K562 (cell line): Measurements from ENCODE around the gene L3HYPDH. TPM values are rescaled to one million over a fixed set of nuclear protein-coding genes. Genes with fewer than 3 reads are reported as not detected.

ENCODE experiments used
- ATAC-seq: fragments of 200-7000 bp; cut with Tn5 transposase; 3 replicates; pipeline ENCODE4 v1.9.1; 2020; ENCODE audit warnings: moderate library complexity
- BruUV-seq: library from RNA; stranded (reverse); fragments of 400-500 nt; replicated peaks from 2 replicates; lab custom pipeline; 2021; lab: Mats Ljungman, UMichigan
- CTCF ChIA-PET: fragments of 300-600 bp; formaldehyde crosslinking; extraction: SDS; loops from one replicate; lab custom pipeline; 2021; ENCODE audit warnings: low intra/inter-chr PET ratio; lab: Yijun Ruan, JAX
- POLR2A ChIA-PET: fragments of 300-600, 350-650 bp; sonication (Branson Sonifier 250); formaldehyde crosslinking; extraction: SDS; loops from one replicate; lab custom pipeline; 2021; ENCODE audit warnings: antibody characterized with exemption, inconsistent platforms; lab: Yijun Ruan, JAX
- DNase-seq, 4 experiments: peaks; one replicate each; pipeline versions ENCODE4 v3.0.0 to v3.0.0-alpha.2; 2011 to 2018; ENCODE audit warnings: low spot score in 3 of 4, mixed read lengths in 3 of 4; ENCODE audit errors: extremely low read depth in 1 of 4
- FAIRE-seq: peaks from 2 replicates; lab custom pipeline; 2011; peaks lifted over from hg19 to GRCh38; lab: Jason Lieb, UNC
- H2AFZ ChIP-seq: 2 replicates; pipeline ENCODE4 v1.6.0; 2011; ENCODE audit warnings: low read depth, low read length, control low read depth, inconsistent platforms
- H3K27ac ChIP-seq: fragments of 200-600 bp; 3 replicates; pipeline ENCODE4 v1.8.0; 2011; ENCODE audit warnings: low read depth, mild to moderate bottlenecking, control low read depth, inconsistent platforms, low read length, moderate library complexity, mixed read lengths; ENCODE audit errors: extremely low read depth
- H3K27me3 ChIP-seq, 2 experiments: fragments of 300-600 bp in 1 of 2; 2 replicates in 1 of 2; 3 replicates in 1 of 2; pipeline versions ENCODE4 v1.6.0 to v1.8.0; 2011; ENCODE audit warnings: inconsistent platforms in 2 of 2, low read length in 2 of 2, mild to moderate bottlenecking in 1 of 2, mixed read lengths in 1 of 2, moderate library complexity in 1 of 2; ENCODE audit not compliant: control insufficient read depth in 2 of 2, insufficient read depth in 2 of 2
- H3K36me3 ChIP-seq: fragments of 300-600 bp; 3 replicates; pipeline ENCODE4 v1.8.0; 2011; ENCODE audit warnings: mild to moderate bottlenecking, low read length, inconsistent platforms; ENCODE audit not compliant: control insufficient read depth, insufficient read depth
- H3K4me1 ChIP-seq, 2 experiments: fragments of 200-600 bp in 1 of 2; replicated peaks in 1 of 2; 2 replicates in 1 of 2; 3 replicates in 1 of 2; pipeline versions ENCODE4 v1.5.1 to v1.8.0; 2011; ENCODE audit warnings: inconsistent platforms in 2 of 2, low read length in 2 of 2, mild to moderate bottlenecking in 1 of 2, mixed read lengths in 1 of 2, moderate library complexity in 1 of 2; ENCODE audit not compliant: control insufficient read depth in 2 of 2, insufficient read depth in 2 of 2
- H3K4me2 ChIP-seq: 2 replicates; pipeline ENCODE4 v1.6.1; 2011; ENCODE audit warnings: low read length, control low read depth, inconsistent platforms, mixed read lengths; ENCODE audit not compliant: insufficient read depth
- H3K4me3 ChIP-seq: fragments of 200-600 bp; sonication (generic), shearing (Covaris generic); 2 replicates; pipeline ENCODE4 v1.5.1; 2016; ENCODE audit warnings: control low read depth, inconsistent platforms
- H3K79me2 ChIP-seq: fragments of 200-600 bp; 3 replicates; pipeline ENCODE4 v1.8.0; 2011; ENCODE audit warnings: low read length, inconsistent platforms; ENCODE audit not compliant: control insufficient read depth, insufficient read depth
- H3K9ac ChIP-seq, 2 experiments: 2 replicates each; pipeline versions ENCODE4 v1.6.0 to v1.6.1; 2011; ENCODE audit warnings: low read depth in 2 of 2, low read length in 2 of 2, control low read depth in 1 of 2, inconsistent platforms in 1 of 2, mild to moderate bottlenecking in 1 of 2, mixed read lengths in 1 of 2; ENCODE audit not compliant: insufficient read depth in 1 of 2
- H3K9me1 ChIP-seq: one replicate; pipeline ENCODE4 v1.6.0; 2011; ENCODE audit warnings: inconsistent platforms, mild to moderate bottlenecking, low read length, moderate library complexity; ENCODE audit not compliant: control insufficient read depth, insufficient read depth
- H3K9me3 ChIP-seq: replicated peaks from 2 replicates; pipeline ENCODE4 v1.5.1; 2011; ENCODE audit warnings: low read depth, low read length, inconsistent platforms; ENCODE audit not compliant: control insufficient read depth, insufficient read depth
- H4K20me1 ChIP-seq: replicated peaks from 2 replicates; pipeline ENCODE4 v1.6.1; 2011; ENCODE audit warnings: low read length, inconsistent platforms, mixed read lengths; ENCODE audit not compliant: control insufficient read depth, insufficient read depth
- ARNT ChIP-seq, 2 experiments: fragments of 450-650 bp; IDR thresholded peaks; 2 replicates each; pipeline ENCODE4 v1.6.1; 2016; ENCODE audit warnings: mild to moderate bottlenecking in 1 of 2
- BCOR ChIP-seq: fragments of 450-650 bp; IDR thresholded peaks from 2 replicates; pipeline ENCODE4 v1.6.1; 2016
- CHAMP1 ChIP-seq: fragments of 450-650 bp; IDR thresholded peaks from 2 replicates; pipeline ENCODE4 v1.6.1; 2016; ENCODE audit warnings: mild to moderate bottlenecking
- DPF2 ChIP-seq: fragments of 450-650 bp; IDR thresholded peaks from 2 replicates; pipeline ENCODE4 v1.6.1; 2016
- EGR1 ChIP-seq: fragments of 450-650 bp; conservative IDR thresholded peaks from 2 replicates; pipeline ENCODE4 v1.6.1; 2017; ENCODE audit warnings: mild to moderate bottlenecking
- FOSL1 ChIP-seq: fragments of 200-800 bp; sonication (Bioruptor generic); conservative IDR thresholded peaks from 2 replicates; pipeline ENCODE4 v1.6.1; 2016; ENCODE audit warnings: missing genetic modification characterization, missing compliant biosample characterization
- FOXA1 ChIP-seq: fragments of 450-650 bp; IDR thresholded peaks from 2 replicates; pipeline ENCODE4 v1.6.1; 2016; ENCODE audit warnings: mild to moderate bottlenecking, borderline replicate concordance
- ILF3 ChIP-seq: fragments of 450-650 bp; IDR thresholded peaks from 2 replicates; pipeline ENCODE4 v1.6.1; 2018; ENCODE audit warnings: antibody characterized with exemption, mild to moderate bottlenecking, moderate library complexity, borderline replicate concordance
- NCOA1 ChIP-seq: fragments of 450-650 bp; IDR thresholded peaks from 2 replicates; pipeline ENCODE4 v1.6.1; 2016; ENCODE audit warnings: low read depth
- PCBP1 ChIP-seq: fragments of 200-400 bp; formaldehyde crosslinking; IDR thresholded peaks from 2 replicates; pipeline ENCODE4 v1.6.1; 2018; ENCODE audit warnings: mild to moderate bottlenecking, low read depth, low read length; ENCODE audit not compliant: poor library complexity, severe bottlenecking
- POLR2AphosphoS5 ChIP-seq: IDR thresholded peaks from 2 replicates; pipeline ENCODE4 v1.6.1; 2011; ENCODE audit warnings: mild to moderate bottlenecking, low read depth, low read length, moderate library complexity; ENCODE audit not compliant: control insufficient read depth, insufficient read depth
- SMARCA5 ChIP-seq: fragments of 450-650 bp; IDR thresholded peaks from 2 replicates; pipeline ENCODE4 v1.6.1; 2016
- SOX6 ChIP-seq: fragments of 450-650 bp; IDR thresholded peaks from 2 replicates; pipeline ENCODE4 v1.6.1; 2014; ENCODE audit warnings: mild to moderate bottlenecking
- ZEB2 ChIP-seq: fragments of 450-650 bp; IDR thresholded peaks from 2 replicates; pipeline ENCODE4 v1.6.1; 2016
- ZNF239 ChIP-seq: fragments of 250-450 bp; sonication (Bioruptor Pico); IDR thresholded peaks from 2 replicates; pipeline ENCODE4 v1.4.0; 2020; ENCODE audit warnings: mild to moderate bottlenecking
- ZNF431 ChIP-seq: sonication (generic); formaldehyde crosslinking; IDR thresholded peaks from 2 replicates; pipeline ENCODE4 v1.8.0; 2022; ENCODE audit warnings: mild to moderate bottlenecking, missing genetic modification reagents
- ZNF668 ChIP-seq: fragments of 250-450 bp; sonication (Bioruptor Pico); IDR thresholded peaks from 2 replicates; pipeline ENCODE4 v1.8.0; 2022; ENCODE audit warnings: mild to moderate bottlenecking, inconsistent platforms
- WGBS: fragments of 100-300 bp; shearing (Covaris generic); methylation state at CpG from one replicate; pipeline ENCODE4 v1.1.6; 2016; ENCODE audit warnings: low coverage, mixed read lengths; ENCODE audit not compliant: insufficient coverage; ENCODE audit errors: missing lambda C conversion rate; 5-methylcytosine and 5-hydroxymethylcytosine counted together
- in situ Hi-C: fragments of 300-500 bp; cut with MboI; formaldehyde crosslinking; loops from 4 replicates; pipeline ENCODE4 v1.15.0; 2018; ENCODE audit warnings: inconsistent platforms, mixed read lengths
- intact Hi-C: fragments of 100-400 bp; cut with micrococcal nuclease; formaldehyde crosslinking; loops from 2 replicates; pipeline ENCODE4 v1.14.2; 2022
- polyA plus RNA-seq, 8 experiments: library from polyadenylated mRNA; depleted of rRNA in 4 of 8; stranded (reverse) in 5 of 8; unstranded in 3 of 8; fragments of >200 nt; fragmentation: Nextera tagmentation in 2 of 8; fragmentation: Illumina TruSeq in 1 of 8; extraction: Ambion mirVana in 2 of 8; extraction: Trizol in 1 of 8; gene quantifications; 2 replicates each; pipeline versions ENCODE4 v1.2.1 to v1.2.3, GENCODE V29; 2011 to 2014; ENCODE audit warnings: inconsistent platforms in 1 of 8, missing spikeins in 1 of 8
- total RNA-seq, 7 experiments: library from RNA; depleted of rRNA in 6 of 7; stranded (reverse); fragments of >200 nt in 6 of 7; fragmentation: Illumina TruSeq in 2 of 7; extraction: Trizol in 2 of 7; gene quantifications; 2 replicates each; pipeline versions ENCODE4 v1.2.1 to v1.2.3, GENCODE V29; 2011 to 2021; ENCODE audit warnings: low replicate concordance in 1 of 7
- TF ChIP-seq, protein P1 (sequence below): fragments of 250-450 bp; sonication (Bioruptor Pico); IDR thresholded peaks from 2 replicates; pipeline ENCODE4 v1.8.0; 2022; ENCODE audit warnings: moderate library complexity, mild to moderate bottlenecking, inconsistent platforms

The L3HYPDH gene
- total and polyA plus RNA-seq, 9 of the 15 experiments (the other 6 are each of a cell fraction or from before 2014, with no cell fraction given), result 12.8 to 36.5 (median 19.3) TPM

GRCh38 chr14:59483819-59484638, at the start of gene L3HYPDH, which contains the start of gene JKAMP (continued):
- TF ChIP-seq SMARCA5, result no peak
- no peak for TF ChIP-seq ARNT (IDR thresholded peaks at IDR 0.05)
- no peak for TF ChIP-seq ZNF668

DNA sequence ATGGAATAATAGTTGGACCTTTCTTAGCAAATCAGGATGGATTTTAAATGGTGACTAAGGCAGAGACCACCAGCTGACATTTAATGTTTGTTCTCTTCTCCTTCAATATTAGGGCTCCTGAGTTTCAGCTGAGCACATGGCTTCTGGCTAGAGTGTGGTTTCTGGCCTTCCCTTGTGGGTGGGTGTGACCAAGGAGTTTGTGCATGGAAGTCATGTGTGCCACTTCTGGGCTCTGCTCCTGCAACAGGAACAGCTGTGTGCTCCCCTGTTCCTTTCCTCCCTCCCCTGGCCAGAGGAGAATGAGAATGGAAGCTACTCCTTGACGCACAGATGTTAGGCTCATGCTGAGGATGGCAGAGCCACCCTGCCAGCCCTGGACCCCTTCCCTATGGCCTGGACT, 48.2 kb upstream of the L3HYPDH start:
- Histone ChIP-seq H4K20me1 (no peaks in the 10 kb centered on the region), H3K9ac (no peak overlapping the region), H3K27me3 (0 out of 5 replicates have a peak, but pooled peaks cover 0 to 6% of the 10 kb centered on the region in 2 experiments), H3K9me3 (no peaks in the 10 kb centered on the region), H3K36me3 (no peaks in the 10 kb centered on the region), H2AFZ (no peak overlapping the region), H3K4me2 (no peak overlapping the region), H3K4me1 (no peaks in the 10 kb centered on the region), H3K79me2 (no peaks in the 10 kb centered on the region), H3K27ac (no peak overlapping the region), H3K9me1 (no peaks in the 10 kb centered on the region), H3K4me3 (no peak overlapping the region)
- 0% methylated on average over 1 of the region's 1 CpG for WGBS
- FAIRE-seq, result no peak
- no peak for ATAC-seq
- POLR2A ChIA-PET, result no interaction called here
- intact Hi-C loops (no loop called here), in situ Hi-C loops (no loop called here)
- CTCF ChIA-PET, result no interaction called here
- no TSS peak for BruUV-seq
- no peak for DNase-seq
- TF ChIP-seq BCOR (no peak), FOXA1 (no peak), ZNF239 (CRISPR knock-in tag) (no peak), ZEB2 (no peak), PCBP1 (no peak), NCOA1 (no peak), FOSL1 (tag) (no peak), SOX6 (no peak), DPF2 (no peak), ZNF431 (CRISPR knock-in tag) (no peak), CHAMP1 (no peak), ILF3 (no peak), EGR1 (no peak), POLR2AphosphoS5 (no peak)
- TF ChIP-seq, protein P1, sequence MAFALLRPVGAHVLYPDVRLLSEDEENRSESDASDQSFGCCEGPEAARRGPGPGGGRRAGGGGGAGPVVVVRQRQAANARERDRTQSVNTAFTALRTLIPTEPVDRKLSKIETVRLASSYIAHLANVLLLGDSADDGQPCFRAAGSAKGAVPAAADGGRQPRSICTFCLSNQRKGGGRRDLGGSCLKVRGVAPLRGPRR (CRISPR knock-in tag), result no peak
